Activated CD4-positive, CD25-positive, alpha-beta regulatory T cell (primary cell): ENCODE measurements around the gene MRPL45.

Experiments used
- DNase-seq, 4 experiments: peaks; one replicate each; lab custom pipeline; 2025; lab: John Stamatoyannopoulos, UW

The MRPL45 gene

GRCh38 chr17:38349097-38349730, 52.2 kb downstream of the MRPL45 start:
- peak; percentile 60 to 73 (median 63) for DNase-seq

GRCh38 chr17:38350035-38350434, 53.1 kb downstream of the MRPL45 start:
- no peak for DNase-seq

GRCh38 chr17:38351412-38352222, 54.6 kb downstream of the MRPL45 start, which contains the start of gene SOCS7:
Gene SOCS7 (plus strand): TSS chr17:38351844. CDS start chr17:38352053, 209 bp downstream.
- DNase-seq = peak; percentile 84 to 90 (median 87)

GRCh38 chr17:38352245-38353085, 55.5 kb downstream of the MRPL45 start:
- peak in 1 of 4 experiments; percentile 3 for DNase-seq

- no peak for DNase-seq
These were observed 56.2 kb downstream of the MRPL45 start for GRCh38 chr17:38353086-38353604.

- no peak for DNase-seq
These were observed 56.7 kb downstream of the MRPL45 start for GRCh38 chr17:38353668-38354067.

- DNase-seq = no peak
These were observed 57.5 kb downstream of the MRPL45 start for GRCh38 chr17:38354466-38354865.

GRCh38 chr17:38355251-38355650, 58.3 kb downstream of the MRPL45 start:
- no peak for DNase-seq

- DNase-seq = no peak
These were observed 60.6 kb downstream of the MRPL45 start for GRCh38 chr17:38357486-38358123.

GRCh38 chr17:38358586-38359513, 61.9 kb downstream of the MRPL45 start:
- no peak for DNase-seq

GRCh38 chr17:38361694-38362465, 64.9 kb downstream of the MRPL45 start:
- DNase-seq = no peak

- no peak for DNase-seq
These were observed 66.0 kb downstream of the MRPL45 start for GRCh38 chr17:38363016-38363415.

GRCh38 chr17:38364741-38365140, 67.8 kb downstream of the MRPL45 start:
- no peak for DNase-seq

GRCh38 chr17:38369124-38369886, 72.3 kb downstream of the MRPL45 start:
- no peak for DNase-seq
